GM19023 (cell line): ENCODE results near the gene ZNF563.
"Not testable (repeated sequence)": the region's sequence is repeated elsewhere in the genome, so short reads cannot be mapped to it uniquely, and the experiment has no call there.

ENCODE experiments used
- ATAC-seq: cut with Tn5 transposase; IDR thresholded peaks from one replicate; pipeline ENCODE4 v1.9.1; 2021; ENCODE audit warnings: mild to moderate bottlenecking, moderate library complexity; ENCODE audit not compliant: unreplicated experiment

Gene ZNF563

GRCh38 chr19:12333162-12334159 lies at the start of gene ZNF563:
TSS of gene ZNF563 (minus strand) at chr19:12333633. CDS start at chr19:12333482, 151 bp downstream.
- peak; percentile 92 for ATAC-seq

- no peak for ATAC-seq
Measured at GRCh38 chr19:12380444-12380737, 47.0 kb upstream of the ZNF563 start.

GRCh38 chr19:12379732-12380443 lies 46.5 kb upstream of the ZNF563 start:
- no peak for ATAC-seq

- ATAC-seq, result no peak
Measured at GRCh38 chr19:12374026-12374425, 40.6 kb upstream of the ZNF563 start.

- ATAC-seq, result peak; percentile 84
Measured at GRCh38 chr19:12365236-12366162, 32.1 kb upstream of the ZNF563 start, which contains the start of gene ZNF442. TSS of gene ZNF442 (minus strand) at chr19:12365683. CDS start at chr19:12363631, 2,052 bp downstream.

GRCh38 chr19:12364391-12365235 lies 31.2 kb upstream of the ZNF563 start:
- no peak for ATAC-seq

- ATAC-seq, result not testable (repeated sequence)
Measured at GRCh38 chr19:12362236-12362635, 28.8 kb upstream of the ZNF563 start.

GRCh38 chr19:12353375-12353774 lies 19.9 kb upstream of the ZNF563 start:
- no peak for ATAC-seq

- no peak for ATAC-seq
Measured at GRCh38 chr19:12350890-12351197, 17.4 kb upstream of the ZNF563 start.

- no peak for ATAC-seq
Measured at GRCh38 chr19:12350185-12350889, 16.9 kb upstream of the ZNF563 start.

- ATAC-seq, result no peak
Measured at GRCh38 chr19:12346896-12347295, 13.5 kb upstream of the ZNF563 start.

GRCh38 chr19:12345197-12345596 lies 11.8 kb upstream of the ZNF563 start:
- no peak for ATAC-seq

- peak; percentile 41 for ATAC-seq
Measured at GRCh38 chr19:12331211-12331941, 2.1 kb downstream of the ZNF563 start.

GRCh38 chr19:12330340-12330739 lies 3.1 kb downstream of the ZNF563 start:
- ATAC-seq, result no peak

GRCh38 chr19:12325690-12326089 lies 7.7 kb downstream of the ZNF563 start:
- no peak for ATAC-seq

- ATAC-seq, result no peak
Measured at GRCh38 chr19:12318782-12319413, 14.5 kb downstream of the ZNF563 start.

- ATAC-seq, result no peak
Measured at GRCh38 chr19:12314553-12314952, 18.9 kb downstream of the ZNF563 start.

- ATAC-seq, result not testable (repeated sequence)
Measured at GRCh38 chr19:12308891-12309290, 24.5 kb downstream of the ZNF563 start.
